Lower lobe of right lung (tissue), 2 donors: Measurements from ENCODE around the gene PPP1R3C. TPM values are rescaled to one million over a fixed set of nuclear protein-coding genes. Genes with fewer than 3 reads are reported as not detected.
A peak's percentile ranks its signal among the peaks of the same experiment; 100 is the strongest.

Experiments
- ATAC-seq, 2 donors: fragments of 200-7000 bp; cut with Tn5 transposase; one replicate each; pipeline ENCODE4 v1.9.1; 2020 to 2022; ENCODE audit warnings: mild to moderate bottlenecking in 2 of 2, moderate library complexity in 2 of 2
- DNase-seq: peaks from one replicate; pipeline ENCODE4 v3.0.0-alpha.2; 2020
- H3K27ac ChIP-seq: fragments of 200-600 bp; one replicate; pipeline ENCODE4 v1.8.0; 2022
- H3K27me3 ChIP-seq: fragments of 200-600 bp; one replicate; pipeline ENCODE4 v1.8.0; 2022; ENCODE audit warnings: low read depth
- H3K36me3 ChIP-seq: fragments of 200-600 bp; one replicate; pipeline ENCODE4 v1.8.0; 2022; ENCODE audit warnings: mild to moderate bottlenecking
- H3K4me1 ChIP-seq: fragments of 200-600 bp; one replicate; pipeline ENCODE4 v1.8.0; 2022
- H3K4me3 ChIP-seq: fragments of 200-600 bp; one replicate; pipeline ENCODE4 v1.8.0; 2022; ENCODE audit warnings: mild to moderate bottlenecking
- H3K9me3 ChIP-seq: fragments of 200-600 bp; one replicate; pipeline ENCODE4 v1.8.0; 2022
- CTCF ChIP-seq: fragments of 200-600 bp; IDR thresholded peaks from one replicate; pipeline ENCODE4 v1.8.0; 2022; ENCODE audit warnings: antibody characterized with exemption, mild to moderate bottlenecking
- intact Hi-C: fragments of 100-400 bp; cut with DNase I; formaldehyde crosslinking; loops from one replicate; pipeline ENCODE4 v1.11.0; 2022
- total RNA-seq: library from RNA; stranded (reverse); fragmentation: NEBNext Ultra II Directional; extraction: Animal tissue kit (Norgen Biotek cat#: 25700); gene quantifications from one replicate; pipeline ENCODE4 v1.2.1, GENCODE V29; 2021
- donor health status: DM: no; HTN: yes; CAD: no; lungs with severe emphysema.

PPP1R3C gene
- total RNA-seq, 1 donor from 2014 or later = 10.8 TPM

- no peaks in the 10 kb centered on the region for H3K27me3 ChIP-seq
- TF ChIP-seq CTCF = no peak
- H3K27ac ChIP-seq = no peak overlapping the region
- H3K4me3 ChIP-seq = no peak overlapping the region
- H3K9me3 ChIP-seq = no peaks in the 10 kb centered on the region
- peaks cover 17% of the 10 kb centered on the region for H3K4me1 ChIP-seq
- intact Hi-C loops = no loop called here
- peak; percentile 18 to 24 for ATAC-seq
- no peaks in the 10 kb centered on the region for H3K36me3 ChIP-seq
- DNase-seq = no peak
These were observed 35.5 kb downstream of the PPP1R3C start for GRCh38 chr10:91597197-91597881.

GRCh38 chr10:91596825-91597196 lies 36.1 kb downstream of the PPP1R3C start:
- no peak overlapping the region for H3K4me3 ChIP-seq
- no peaks in the 10 kb centered on the region for H3K27me3 ChIP-seq
- H3K9me3 ChIP-seq = no peaks in the 10 kb centered on the region
- intact Hi-C loops = no loop called here
- ATAC-seq = no peak
- no peak for DNase-seq
- peaks cover 21% of the 10 kb centered on the region for H3K4me1 ChIP-seq
- no peak for TF ChIP-seq CTCF
- H3K27ac ChIP-seq = no peak overlapping the region
- H3K36me3 ChIP-seq = no peaks in the 10 kb centered on the region

- no peak for DNase-seq
- H3K27me3 ChIP-seq = no peaks in the 10 kb centered on the region
- intact Hi-C loops = no loop called here
- no peak overlapping the region for H3K27ac ChIP-seq
- H3K4me1 ChIP-seq = peaks cover 32% of the 10 kb centered on the region
- TF ChIP-seq CTCF = no peak
- H3K9me3 ChIP-seq = no peaks in the 10 kb centered on the region
- no peak overlapping the region for H3K4me3 ChIP-seq
- H3K36me3 ChIP-seq = no peaks in the 10 kb centered on the region
- ATAC-seq = no peak
These were observed 39.0 kb downstream of the PPP1R3C start for GRCh38 chr10:91593834-91594233.

- Histone ChIP-seq H3K27ac (no peak overlapping the region), H3K9me3 (no peaks in the 10 kb centered on the region), H3K4me3 (no peak overlapping the region), H3K4me1 (peaks cover 36% of the 10 kb centered on the region), H3K36me3 (no peaks in the 10 kb centered on the region), H3K27me3 (no peaks in the 10 kb centered on the region)
- TF ChIP-seq CTCF = no peak
- DNase-seq = no peak
- no peak for ATAC-seq
- intact Hi-C loops = no loop called here
These were observed 39.5 kb downstream of the PPP1R3C start for GRCh38 chr10:91593366-91593765.

- Histone ChIP-seq H3K9me3 (no peaks in the 10 kb centered on the region), H3K27ac (peak overlapping the region; percentile 65), H3K4me1 (peaks cover 33% of the 10 kb centered on the region), H3K36me3 (no peaks in the 10 kb centered on the region), H3K4me3 (no peak overlapping the region), H3K27me3 (no peaks in the 10 kb centered on the region)
- ATAC-seq (no peak), DNase-seq (no peak)
- TF ChIP-seq CTCF = no peak
- intact Hi-C loops = no loop called here
These were observed 40.5 kb downstream of the PPP1R3C start for GRCh38 chr10:91592266-91592975.
